ENCODE measurements around the gene PPP4R1.

GRCh38 chr18:9559253-9559652 is 55.1 kb downstream of the PPP4R1 start:
- TF ChIP-seq, protein P1, sequence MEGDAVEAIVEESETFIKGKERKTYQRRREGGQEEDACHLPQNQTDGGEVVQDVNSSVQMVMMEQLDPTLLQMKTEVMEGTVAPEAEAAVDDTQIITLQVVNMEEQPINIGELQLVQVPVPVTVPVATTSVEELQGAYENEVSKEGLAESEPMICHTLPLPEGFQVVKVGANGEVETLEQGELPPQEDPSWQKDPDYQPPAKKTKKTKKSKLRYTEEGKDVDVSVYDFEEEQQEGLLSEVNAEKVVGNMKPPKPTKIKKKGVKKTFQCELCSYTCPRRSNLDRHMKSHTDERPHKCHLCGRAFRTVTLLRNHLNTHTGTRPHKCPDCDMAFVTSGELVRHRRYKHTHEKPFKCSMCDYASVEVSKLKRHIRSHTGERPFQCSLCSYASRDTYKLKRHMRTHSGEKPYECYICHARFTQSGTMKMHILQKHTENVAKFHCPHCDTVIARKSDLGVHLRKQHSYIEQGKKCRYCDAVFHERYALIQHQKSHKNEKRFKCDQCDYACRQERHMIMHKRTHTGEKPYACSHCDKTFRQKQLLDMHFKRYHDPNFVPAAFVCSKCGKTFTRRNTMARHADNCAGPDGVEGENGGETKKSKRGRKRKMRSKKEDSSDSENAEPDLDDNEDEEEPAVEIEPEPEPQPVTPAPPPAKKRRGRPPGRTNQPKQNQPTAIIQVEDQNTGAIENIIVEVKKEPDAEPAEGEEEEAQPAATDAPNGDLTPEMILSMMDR (IDR thresholded peaks at IDR 0.05) = no peak
- no peak for TF ChIP-seq POLR2A (IDR thresholded peaks at IDR 0.05)

Measured in esophagus squamous epithelium (tissue), 4 donors.